Body of pancreas (tissue), 4 donors: ENCODE measurements around the gene COX6B2. TPM values are rescaled to one million over a fixed set of nuclear protein-coding genes. Genes with fewer than 3 reads are reported as not detected.
A peak's percentile ranks its signal among the peaks of the same experiment; 100 is the strongest.

ENCODE experiments used
- ATAC-seq: fragments of 150-250 bp; one replicate; pipeline ENCODE4 v1.9.1; 2016
- DNase-seq, 4 donors: peaks; one replicate each; pipeline ENCODE4 v3.0.0-alpha.2; 2019
- H3K27ac ChIP-seq, 4 donors: fragments of 200-600 bp; sonication (generic); 1 replicate in 3 of 4; 2 replicates in 1 of 4; pipeline versions ENCODE4 v1.5.1 to v1.6.1; 2016 to 2019; ENCODE audit warnings: mild to moderate bottlenecking in 1 of 4, mixed read lengths in 1 of 4, moderate library complexity in 1 of 4
- H3K27me3 ChIP-seq, 2 donors: fragments of 200-600 bp; sonication (generic); one replicate each; pipeline ENCODE4 v1.6.0; 2016; ENCODE audit warnings: mild to moderate bottlenecking in 1 of 2
- H3K36me3 ChIP-seq, 2 donors: fragments of 200-600 bp; sonication (generic); replicated peaks in 1 of 2; 2 replicates each; pipeline ENCODE4 v1.5.1; 2016; ENCODE audit warnings: low read depth in 2 of 2; ENCODE audit not compliant: insufficient read depth in 1 of 2
- H3K4me1 ChIP-seq: fragments of 200-600 bp; sonication (generic); one replicate; pipeline ENCODE4 v1.6.0; 2016
- H3K4me3 ChIP-seq, 2 donors: fragments of 200-600 bp; sonication (generic); 1 replicate in 1 of 2; 2 replicates in 1 of 2; pipeline ENCODE4 v1.5.1; 2016 to 2019
- H3K9me3 ChIP-seq, 3 donors: fragments of 200-600 bp; sonication (generic); 1 replicate in 2 of 3; 2 replicates in 1 of 3; pipeline ENCODE4 v1.5.1; 2016
- POLR2A ChIP-seq, 3 donors: fragments of 450-650 bp; IDR thresholded peaks; one replicate each; pipeline ENCODE4 v1.6.1; 2016; ENCODE audit warnings: antibody characterized with exemption in 3 of 3, mild to moderate bottlenecking in 2 of 3
- WGBS, 2 donors: methylation state at CpG; one replicate each; pipeline ENCODE4 v1.1.5; 2017; 5-methylcytosine and 5-hydroxymethylcytosine counted together
- intact Hi-C: fragments of 100-400 bp; cut with DNase I; formaldehyde crosslinking; loops from one replicate; pipeline ENCODE4 v1.15.1; 2023
- total RNA-seq, 2 donors: library from RNA; depleted of rRNA; stranded (reverse); fragments of >200 nt; gene quantifications; one replicate each; pipeline ENCODE4 v1.1.0, GENCODE V29; 2016
- TF ChIP-seq, protein P1 (sequence below), 7 experiments: fragments of 450-650 bp in 4 of 7; fragments of 200-600 bp in 3 of 7; sonication (generic) in 3 of 7; IDR thresholded peaks; one replicate each; pipeline ENCODE4 v1.5.1; 2016 to 2019; ENCODE audit warnings: antibody characterized with exemption in 7 of 7

The COX6B2 gene
- total RNA-seq, 2 donors from 2014 or later, result 1.6 TPM; not detected in 1

- no peak overlapping the region for H3K27ac ChIP-seq
- H3K4me3 ChIP-seq, result no peak overlapping the region
- ATAC-seq (peak; percentile 39), DNase-seq (no peak)
- WGBS, 2 donors, result 8 to 17% methylated on average over 5 to 23 of the region's 31 CpGs
- no peaks in the 10 kb centered on the region for H3K36me3 ChIP-seq
- H3K9me3 ChIP-seq, result no peaks in the 10 kb centered on the region
- intact Hi-C loops, result no loop called here
- peaks cover 0 to 28% of the 10 kb centered on the region in 2 donors for H3K27me3 ChIP-seq
- H3K4me1 ChIP-seq, result peaks cover 22% of the 10 kb centered on the region
- TF ChIP-seq, protein P1, sequence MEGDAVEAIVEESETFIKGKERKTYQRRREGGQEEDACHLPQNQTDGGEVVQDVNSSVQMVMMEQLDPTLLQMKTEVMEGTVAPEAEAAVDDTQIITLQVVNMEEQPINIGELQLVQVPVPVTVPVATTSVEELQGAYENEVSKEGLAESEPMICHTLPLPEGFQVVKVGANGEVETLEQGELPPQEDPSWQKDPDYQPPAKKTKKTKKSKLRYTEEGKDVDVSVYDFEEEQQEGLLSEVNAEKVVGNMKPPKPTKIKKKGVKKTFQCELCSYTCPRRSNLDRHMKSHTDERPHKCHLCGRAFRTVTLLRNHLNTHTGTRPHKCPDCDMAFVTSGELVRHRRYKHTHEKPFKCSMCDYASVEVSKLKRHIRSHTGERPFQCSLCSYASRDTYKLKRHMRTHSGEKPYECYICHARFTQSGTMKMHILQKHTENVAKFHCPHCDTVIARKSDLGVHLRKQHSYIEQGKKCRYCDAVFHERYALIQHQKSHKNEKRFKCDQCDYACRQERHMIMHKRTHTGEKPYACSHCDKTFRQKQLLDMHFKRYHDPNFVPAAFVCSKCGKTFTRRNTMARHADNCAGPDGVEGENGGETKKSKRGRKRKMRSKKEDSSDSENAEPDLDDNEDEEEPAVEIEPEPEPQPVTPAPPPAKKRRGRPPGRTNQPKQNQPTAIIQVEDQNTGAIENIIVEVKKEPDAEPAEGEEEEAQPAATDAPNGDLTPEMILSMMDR (IDR thresholded peaks at IDR 0.05), result no peak
Observed at GRCh38 chr19:55373993-55374757, 19.7 kb upstream of the COX6B2 start.

DNA sequence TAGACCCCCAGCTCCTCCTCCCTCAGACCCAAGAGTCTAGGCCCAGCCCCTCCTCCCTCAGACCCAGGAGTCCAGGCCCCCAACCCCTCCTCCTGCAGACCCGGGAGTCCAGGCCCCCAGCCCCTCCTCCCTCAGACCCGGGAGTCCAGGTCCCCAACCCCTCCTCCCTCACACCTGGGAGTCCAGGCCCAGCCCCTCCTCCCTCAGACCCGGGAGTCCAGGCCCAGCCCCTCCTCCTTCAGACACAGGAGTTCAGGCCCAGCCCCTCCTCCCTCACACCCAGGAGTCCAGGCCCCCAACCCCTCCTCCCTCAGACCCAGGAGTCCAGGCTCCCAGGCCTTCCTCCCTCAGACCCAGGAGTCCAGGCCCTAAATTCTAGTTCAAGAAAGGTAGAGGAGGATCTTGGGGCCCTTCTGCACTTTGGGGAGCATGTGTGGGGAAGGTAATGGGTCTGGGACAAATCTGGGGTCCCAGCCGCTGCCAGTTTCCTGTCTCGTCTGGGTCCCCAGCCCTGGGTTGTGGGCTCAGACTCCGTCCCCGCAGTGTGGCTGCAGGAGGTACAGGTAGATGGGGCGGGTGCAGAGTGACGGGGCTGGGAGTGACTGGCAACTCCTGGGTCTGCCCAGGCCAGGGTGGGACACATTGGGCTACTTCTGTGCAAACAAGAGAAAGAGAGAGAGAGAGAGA, 18.9 kb upstream of the COX6B2 start:
- H3K9me3 ChIP-seq, result no peaks in the 10 kb centered on the region
- intact Hi-C loops, result no loop called here
- 28 to 41% methylated on average over 6 to 7 of the region's 9 CpGs for WGBS, 2 donors
- DNase-seq (no peak), ATAC-seq (peak; percentile 8)
- no peak overlapping the region for H3K4me3 ChIP-seq
- no peak overlapping the region for H3K27ac ChIP-seq
- peaks cover 29% of the 10 kb centered on the region for H3K4me1 ChIP-seq
- no peak for TF ChIP-seq POLR2A (IDR thresholded peaks at IDR 0.05)
- TF ChIP-seq, protein P1 (IDR thresholded peaks at IDR 0.05), result no peak
- peaks cover 0 to 33% of the 10 kb centered on the region in 2 donors for H3K27me3 ChIP-seq
- no peaks in the 10 kb centered on the region for H3K36me3 ChIP-seq

- DNase-seq, result no peak
- H3K27me3 ChIP-seq, result peaks cover 0 to 35% of the 10 kb centered on the region in 2 donors
Observed at GRCh38 chr19:55372316-55373081, 18.0 kb upstream of the COX6B2 start.

DNA sequence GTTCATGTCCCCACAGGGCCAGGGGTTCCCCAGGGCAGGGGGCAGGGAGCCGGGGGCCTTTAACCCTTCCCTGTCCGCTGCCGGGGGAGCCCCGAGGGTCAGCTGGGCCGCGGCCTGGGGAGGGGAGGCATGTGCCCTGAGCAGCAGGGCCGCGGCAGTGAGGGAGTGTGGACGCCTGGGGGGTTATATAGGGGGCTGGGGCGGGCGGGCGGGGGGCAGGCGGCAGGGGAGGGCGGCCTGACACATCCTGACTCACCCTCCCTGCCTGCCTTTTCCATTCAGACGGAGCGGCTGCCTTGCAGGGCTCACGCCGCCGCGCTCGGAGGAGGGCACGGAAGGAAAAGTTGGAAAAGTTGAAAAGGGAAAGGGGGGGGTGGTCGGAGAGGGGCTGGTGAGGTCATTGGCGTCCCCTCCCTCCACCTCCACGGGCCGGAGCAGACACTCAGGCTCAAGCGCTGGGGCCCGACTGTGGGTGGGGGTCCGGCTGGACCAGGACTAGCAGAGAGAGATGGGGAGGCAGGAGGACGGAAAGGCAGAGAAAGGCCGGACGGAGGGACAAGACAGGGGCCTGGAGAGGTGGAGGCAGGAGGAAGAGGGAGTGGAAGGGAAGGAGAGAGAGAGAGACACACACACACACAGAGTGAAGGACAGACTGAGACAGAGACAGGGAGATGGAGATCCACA, 15.9 kb upstream of the COX6B2 start, which contains the start of gene IL11:
Gene IL11 (minus strand): TSS at position 159 of the 684 bp plus-strand sequence. CDS start 153 bp downstream, at position 6.
- intact Hi-C loops, result no loop called here
- DNase-seq (no peak), ATAC-seq (no peak)
- Histone ChIP-seq H3K9me3 (no peaks in the 10 kb centered on the region), H3K36me3 (no peaks in the 10 kb centered on the region), H3K27ac (no peak within 1 kb of the TSS), H3K4me1 (peaks cover 30% of the 10 kb centered on the region), H3K27me3 (peaks cover 0 to 35% of the 10 kb centered on the region in 2 donors), H3K4me3 (no peak within 1 kb of the TSS)
- no peak for TF ChIP-seq POLR2A (IDR thresholded peaks at IDR 0.05)
- TF ChIP-seq, protein P1 (IDR thresholded peaks at IDR 0.05), result no peak
- 5 to 10% methylated on average over 22 to 28 of the region's 32 CpGs for WGBS, 2 donors

More at GRCh38 chr19:55372316-55373081, 18.0 kb upstream of the COX6B2 start:
- H3K36me3 ChIP-seq, result no peaks in the 10 kb centered on the region
- no peak overlapping the region for H3K27ac ChIP-seq
- peaks cover 30% of the 10 kb centered on the region for H3K4me1 ChIP-seq
- intact Hi-C loops, result no loop called here
- no peaks in the 10 kb centered on the region for H3K9me3 ChIP-seq
- no peak overlapping the region for H3K4me3 ChIP-seq
- ATAC-seq, result no peak
- TF ChIP-seq, protein P1 (IDR thresholded peaks at IDR 0.05), result no peak
- no peak for TF ChIP-seq POLR2A (IDR thresholded peaks at IDR 0.05)
- WGBS, 2 donors, result 19 to 30% methylated on average over 13 to 24 of the region's 24 CpGs
